H1 (cell line): ENCODE data around the gene CDK5. TPM values are rescaled to one million over a fixed set of nuclear protein-coding genes. Genes with fewer than 3 reads are reported as not detected.
A peak's percentile ranks its signal among the peaks of the same experiment; 100 is the strongest.

Experiments
- CTCF ChIA-PET: fragments of 300-600 bp; sonication (Branson Sonifier 250); formaldehyde crosslinking; loops from one replicate; lab custom pipeline; 2021; ENCODE audit not compliant: partially characterized antibody; lab: Charles Lee
- POLR2A ChIA-PET: fragments of 300-600 bp; sonication (Branson Sonifier 250); formaldehyde crosslinking; loops from one replicate; lab custom pipeline; 2021; ENCODE audit warnings: inconsistent platforms; ENCODE audit not compliant: partially characterized antibody; lab: Charles Lee
- DNase-seq, 2 experiments: peaks; one replicate each; pipeline versions ENCODE4 v3.0.0 to v3.0.0-alpha.2; 2010 to 2022; ENCODE audit warnings: low spot score in 2 of 2, low read depth in 1 of 2, mixed read lengths in 1 of 2
- FAIRE-seq: peaks from 2 replicates; lab custom pipeline; 2011; peaks lifted over from hg19 to GRCh38; lab: Jason Lieb, UNC
- H2AFZ ChIP-seq: 2 replicates; pipeline ENCODE4 v1.8.1; 2012; ENCODE audit warnings: low read length, inconsistent platforms
- H2AK5ac ChIP-seq: 2 replicates; pipeline ENCODE4 v1.6.1; 2013; ENCODE audit warnings: low read depth, low read length
- H2BK120ac ChIP-seq: replicated peaks from 2 replicates; pipeline ENCODE3; 2013; ENCODE audit warnings: low read depth, low read length, inconsistent platforms
- H2BK12ac ChIP-seq: 2 replicates; pipeline ENCODE4 v1.6.1; 2013; ENCODE audit warnings: low read depth, low read length
- H2BK15ac ChIP-seq: 2 replicates; pipeline ENCODE4 v1.6.1; 2013; ENCODE audit warnings: low read length
- H2BK20ac ChIP-seq: 2 replicates; pipeline ENCODE4 v1.6.1; 2013; ENCODE audit warnings: low read length
- H2BK5ac ChIP-seq: 2 replicates; pipeline ENCODE4 v1.6.1; 2013; ENCODE audit warnings: low read depth, low read length
- H3K14ac ChIP-seq: 2 replicates; pipeline ENCODE4 v1.6.1; 2013; ENCODE audit warnings: inconsistent platforms; ENCODE audit not compliant: insufficient read length
- H3K18ac ChIP-seq: 2 replicates; pipeline ENCODE4 v1.6.1; 2013; ENCODE audit warnings: low read length; ENCODE audit errors: extremely low read depth
- H3K23ac ChIP-seq: 2 replicates; pipeline ENCODE4 v1.6.1; 2013; ENCODE audit warnings: inconsistent platforms; ENCODE audit not compliant: insufficient read length
- H3K23me2 ChIP-seq: 2 replicates; pipeline ENCODE4 v1.6.1; 2013; ENCODE audit warnings: low read depth, low read length
- H3K27ac ChIP-seq: 2 replicates; pipeline ENCODE4 v1.6.1; 2011; ENCODE audit warnings: low read depth, low read length, inconsistent platforms
- H3K27me3 ChIP-seq, 4 experiments: replicated peaks in 1 of 4; 1 replicate in 1 of 4; 2 replicates in 3 of 4; pipeline versions ENCODE4 v1.6.1 to v1.8.1; 2011 to 2013; ENCODE audit warnings: low read length in 3 of 4, mild to moderate bottlenecking in 3 of 4, inconsistent platforms in 2 of 4, mixed read lengths in 2 of 4, moderate library complexity in 1 of 4; ENCODE audit not compliant: control insufficient read depth in 3 of 4, insufficient read depth in 3 of 4; ENCODE audit errors: extremely low read depth in 1 of 4
- H3K36me3 ChIP-seq, 4 experiments: 2 replicates each; pipeline versions ENCODE4 v1.6.1 to v1.8.1; 2011 to 2013; ENCODE audit warnings: mild to moderate bottlenecking in 4 of 4, low read length in 3 of 4, moderate library complexity in 2 of 4, control low read depth in 1 of 4, inconsistent platforms in 1 of 4; ENCODE audit not compliant: insufficient read depth in 4 of 4, control insufficient read depth in 2 of 4
- H3K4ac ChIP-seq: replicated peaks from 2 replicates; pipeline ENCODE3; 2013; ENCODE audit warnings: low read length, low read depth, mixed read lengths, inconsistent platforms; ENCODE audit not compliant: insufficient read length
- H3K4me1 ChIP-seq, 4 experiments: replicated peaks in 1 of 4; 1 replicate in 1 of 4; 2 replicates in 3 of 4; pipeline versions ENCODE4 v1.6.1 to v1.8.1; 2011 to 2013; ENCODE audit warnings: low read length in 3 of 4, inconsistent platforms in 2 of 4, mixed read lengths in 1 of 4; ENCODE audit not compliant: insufficient read depth in 4 of 4, control insufficient read depth in 3 of 4
- H3K4me2 ChIP-seq, 2 experiments: 2 replicates each; pipeline versions ENCODE4 v1.6.1 to v1.8.1; 2011 to 2013; ENCODE audit warnings: low read depth in 2 of 2, low read length in 2 of 2, control low read depth in 1 of 2, inconsistent platforms in 1 of 2, mild to moderate bottlenecking in 1 of 2; ENCODE audit not compliant: insufficient read depth in 1 of 2
- H3K4me3 ChIP-seq, 4 experiments: fragments of 200-600, 300-600 bp in 1 of 4; sonication (generic), shearing (Covaris generic), sonication (Bioruptor Twin) in 1 of 4; 2 replicates each; pipeline versions ENCODE4 v1.5.1 to v1.8.1; 2011 to 2016; ENCODE audit warnings: low read length in 4 of 4, low read depth in 3 of 4, control low read depth in 2 of 4, inconsistent platforms in 2 of 4, mild to moderate bottlenecking in 2 of 4, mixed read lengths in 1 of 4, moderate library complexity in 1 of 4; ENCODE audit not compliant: insufficient read depth in 2 of 4; ENCODE audit errors: extremely low read depth in 1 of 4
- H3K56ac ChIP-seq: replicated peaks from 2 replicates; pipeline ENCODE3; 2013; ENCODE audit warnings: low read depth, mild to moderate bottlenecking, mixed read lengths, low read length, inconsistent platforms; ENCODE audit not compliant: insufficient read length
- H3K79me1 ChIP-seq: 2 replicates; pipeline ENCODE4 v1.6.1; 2013; ENCODE audit warnings: low read depth, low read length, control low read depth
- H3K79me2 ChIP-seq, 2 experiments: 2 replicates each; pipeline versions ENCODE4 v1.6.1 to v1.8.1; 2012 to 2013; ENCODE audit warnings: low read length in 2 of 2, mild to moderate bottlenecking in 2 of 2, inconsistent platforms in 1 of 2; ENCODE audit not compliant: insufficient read depth in 2 of 2, control insufficient read depth in 1 of 2
- H3K9ac ChIP-seq, 4 experiments: replicated peaks in 1 of 4; 1 replicate in 1 of 4; 2 replicates in 3 of 4; pipeline versions ENCODE4 v1.6.1 to v1.8.1; 2011 to 2013; ENCODE audit warnings: low read depth in 3 of 4, low read length in 3 of 4, control low read depth in 2 of 4, mild to moderate bottlenecking in 2 of 4, moderate library complexity in 2 of 4, inconsistent platforms in 1 of 4; ENCODE audit errors: extremely low read depth in 1 of 4
- H3K9me3 ChIP-seq, 2 experiments: 2 replicates each; pipeline versions ENCODE4 v1.6.1 to v1.8.1; 2012 to 2013; ENCODE audit warnings: mild to moderate bottlenecking in 2 of 2, moderate library complexity in 2 of 2, control low read depth in 1 of 2, inconsistent platforms in 1 of 2, low read depth in 1 of 2, low read length in 1 of 2, mixed read lengths in 1 of 2; ENCODE audit not compliant: insufficient read depth in 2 of 2
- H4K20me1 ChIP-seq, 2 experiments: replicated peaks in 1 of 2; 2 replicates each; pipeline versions ENCODE3 to v1.8.1; 2011 to 2013; ENCODE audit warnings: inconsistent platforms in 2 of 2, low read length in 2 of 2, mild to moderate bottlenecking in 1 of 2; ENCODE audit not compliant: insufficient read depth in 2 of 2, control insufficient read depth in 1 of 2
- H4K5ac ChIP-seq: 2 replicates; pipeline ENCODE4 v1.6.1; 2013; ENCODE audit warnings: low read length, low read depth, mixed read lengths, inconsistent platforms; ENCODE audit not compliant: insufficient read length
- H4K8ac ChIP-seq: 2 replicates; pipeline ENCODE4 v1.8.0; 2013; ENCODE audit warnings: mild to moderate bottlenecking, moderate library complexity, low read length, inconsistent platforms; ENCODE audit not compliant: insufficient read depth; ENCODE audit errors: extremely low read depth
- H4K91ac ChIP-seq: replicated peaks from 2 replicates; pipeline ENCODE3; 2013; ENCODE audit warnings: low read length, mixed read lengths, inconsistent platforms; ENCODE audit not compliant: insufficient read length
- ASH2L ChIP-seq: fragments of 200-600, 300-600 bp; sonication (generic); IDR thresholded peaks from one replicate; pipeline ENCODE4 v1.7.1; 2017; ENCODE audit warnings: low read length
- BACH1 ChIP-seq: IDR thresholded peaks from 2 replicates; pipeline ENCODE4 v1.6.1; 2012; ENCODE audit warnings: low read length, improper control_type of control experiment
- BCL11A ChIP-seq, 2 experiments: IDR thresholded peaks; one replicate each; pipeline ENCODE4 v1.6.1; 2011; ENCODE audit warnings: low read depth in 2 of 2, low read length in 2 of 2, mild to moderate bottlenecking in 2 of 2
- CBX5 ChIP-seq: fragments of 300-800, 300-1000 bp; sonication (generic); IDR thresholded peaks from 2 replicates; pipeline ENCODE4 v1.7.1; 2016; ENCODE audit warnings: antibody characterized with exemption, low read length, low read depth
- CREB1 ChIP-seq: IDR thresholded peaks from 2 replicates; pipeline ENCODE4 v1.6.1; 2012; ENCODE audit warnings: inconsistent platforms
- NANOG ChIP-seq: IDR thresholded peaks from 2 replicates; pipeline ENCODE4 v1.6.1; 2011; ENCODE audit warnings: low read length, low read depth, mild to moderate bottlenecking, inconsistent platforms; ENCODE audit not compliant: insufficient read depth, poor library complexity, severe bottlenecking
- TEAD4 ChIP-seq: IDR thresholded peaks from 2 replicates; pipeline ENCODE4 v1.6.1; 2012; ENCODE audit warnings: low read depth, low read length, inconsistent platforms, mixed read lengths
- WGBS, 2 experiments: shearing (Covaris generic) in 1 of 2; methylation state at CpG; one replicate each; pipeline versions ENCODE4 v1.1.6 to v1.1.7; 2013 to 2015; ENCODE audit warnings: low lambda C conversion rate in 2 of 2, mixed read lengths in 2 of 2, inconsistent platforms in 1 of 2, low coverage in 1 of 2, missing lambda C conversion rate in 1 of 2; ENCODE audit not compliant: insufficient replicate concordance in 2 of 2, insufficient coverage in 1 of 2, insufficient read length in 1 of 2; ENCODE audit errors: extremely low coverage in 1 of 2, missing lambda C conversion rate in 1 of 2; 5-methylcytosine and 5-hydroxymethylcytosine counted together
- polyA plus RNA-seq, 7 experiments: library from polyadenylated mRNA; depleted of rRNA in 3 of 7; stranded (reverse) in 5 of 7; unstranded in 2 of 7; fragments of >200 nt in 5 of 7; fragments of 200-250 nt in 2 of 7; gene quantifications; 1 replicate in 5 of 7; 2 replicates in 1 of 7; 4 replicates in 1 of 7; pipeline versions ENCODE4 v1.2.1 to v1.2.3, GENCODE V29; 2011 to 2013; ENCODE audit warnings: missing spikeins in 2 of 7, mixed read lengths in 2 of 7
- total RNA-seq: library from RNA; stranded (reverse); fragmentation: NEBNext Ultra II Directional; extraction: Animal tissue kit (Norgen Biotek cat#: 25700); gene quantifications from 2 replicates; pipeline ENCODE4 v1.2.1, GENCODE V29; 2021
- TF ChIP-seq, protein P1 (sequence below): IDR thresholded peaks from 2 replicates; pipeline ENCODE4 v1.6.1; 2012; ENCODE audit warnings: inconsistent platforms
- TF ChIP-seq, protein P2 (sequence below): IDR thresholded peaks from 2 replicates; pipeline ENCODE4 v1.6.1; 2011; ENCODE audit warnings: low read length, improper control_type of control experiment

The CDK5 gene
- total and polyA plus RNA-seq, 2 of the 8 experiments (the other 6 are each of a cell fraction or from before 2014, with no cell fraction given) = 22.8 to 37.2 TPM

DNA sequence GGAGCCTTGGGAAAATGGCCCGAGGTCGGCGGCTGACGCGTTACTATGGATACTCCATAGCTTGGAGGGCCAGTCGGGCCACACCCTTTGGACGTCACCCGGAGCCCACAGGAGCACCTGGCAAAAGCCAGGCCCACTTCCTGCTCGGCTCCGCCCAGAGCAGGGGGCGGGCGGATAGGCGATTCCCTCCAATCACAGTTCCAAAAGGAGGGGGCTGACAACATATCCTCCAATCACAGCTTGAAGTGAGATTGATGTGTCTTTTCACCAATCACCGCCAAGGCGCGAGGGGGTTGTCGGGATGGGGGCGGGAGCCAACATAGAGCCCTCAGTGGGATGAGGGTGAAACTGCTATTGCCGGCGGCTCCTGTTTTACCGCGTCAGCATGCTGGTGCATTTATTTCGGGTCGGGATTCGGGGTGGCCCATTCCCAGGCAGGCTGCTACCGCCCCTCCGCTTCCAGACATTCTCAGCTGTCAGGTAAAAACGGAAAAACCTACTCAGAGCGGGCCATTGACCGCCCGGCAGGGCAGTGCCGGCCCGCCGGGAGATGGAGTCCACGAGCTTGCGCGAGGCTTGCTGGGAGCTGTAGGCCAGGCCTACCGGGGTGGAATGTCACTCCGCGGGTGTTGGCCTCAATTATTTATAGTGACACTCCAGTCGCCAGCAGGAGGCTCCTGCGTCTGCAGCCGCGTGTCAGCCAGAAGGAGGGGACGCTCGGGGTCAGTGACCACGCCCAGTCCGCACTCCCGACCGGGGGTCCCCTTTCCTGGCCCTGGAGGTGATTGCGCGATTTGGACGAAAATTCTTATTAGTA is 29.4 kb downstream of the CDK5 start, which contains the start of gene ABCB8:
ABCB8 (plus strand) TSS at position 320 of the 817 bp plus-strand sequence; CDS start at position 386, 66 bp downstream.
- Histone ChIP-seq H3K4ac (no peak within 1 kb of the TSS), H3K79me1 (no peaks in the 10 kb centered on the region; the same call in 1 of the 2 replicates), H2BK12ac (peak within 1 kb of the TSS; percentile 50; the same call in 1 of the 2 replicates), H3K79me2 (no peaks in the 10 kb centered on the region), H2BK20ac (no peak within 1 kb of the TSS), H2BK15ac (no peak within 1 kb of the TSS; the same call in 1 of the 2 replicates), H3K4me2 (peak within 1 kb of the TSS; percentile 75 to 90), H2AFZ (peak within 1 kb of the TSS; percentile 71; the same call in 1 of the 2 replicates), H4K91ac (no peak within 1 kb of the TSS), H3K23ac (no peak within 1 kb of the TSS), H3K27me3 (peaks cover 0 to 4% (median 0%) of the 10 kb centered on the region in 4 experiments; a peak in 2 of 7 replicates), H3K4me3 (peak within 1 kb of the TSS; percentile 66 to 97 (median 80)), H3K9ac (peak within 1 kb of the TSS in 3 of 4 experiments; percentile 12 to 45 (median 32); a peak in 4 of 7 replicates), H3K9me3 (no peaks in the 10 kb centered on the region), H3K23me2 (peaks cover 3% of the 10 kb centered on the region; the same call in 1 of the 2 replicates), H2BK120ac (no peak within 1 kb of the TSS), H3K18ac (peak within 1 kb of the TSS; percentile 75; the same call in 1 of the 2 replicates), H3K56ac (peak within 1 kb of the TSS; percentile 78), H4K8ac (peak within 1 kb of the TSS; percentile 7; the same call in 1 of the 2 replicates), H3K4me1 (peaks cover 0 to 4% (median 2%) of the 10 kb centered on the region in 4 experiments; a peak in 2 of 7 replicates), H3K36me3 (no peaks in the 10 kb centered on the region), H2BK5ac (no peak within 1 kb of the TSS), H4K5ac (no peak within 1 kb of the TSS), H2AK5ac (0 out of 2 replicates have a peak within 1 kb of the TSS, but pooled peaks have one; percentile 39), H4K20me1 (peaks cover 0 to 2% of the 10 kb centered on the region in 2 experiments), H3K14ac (no peak within 1 kb of the TSS), H3K27ac (peak within 1 kb of the TSS; percentile 15; the same call in 1 of the 2 replicates)
- 2% methylated on average over 51 of the region's 53 CpGs; no CpG with 5 or more reads in 1 of the 2 experiments for WGBS, 2 experiments
- FAIRE-seq = peak; percentile 57
- ChIA-PET POLR2A (interaction anchor here (0.6 to 3.2 kb wide), 12 partner anchors 10 to 1962 kb away, joined by 3 to 18 read pairs (median 4); partner anchors contain the start of gene CDK5), CTCF (interaction anchor here (0.7 to 2.7 kb wide), 17 partner anchors 9 to 83 kb away, joined by 3 to 24 read pairs (median 3); partner anchors contain the start of gene CDK5)
- peak; percentile 99 for DNase-seq
- TF ChIP-seq CBX5 (no peak), ASH2L (peak; percentile 32), CREB1 (peak; percentile 75), BACH1 (peak; percentile 6; the same call in 1 of the 2 replicates), NANOG (peak; percentile 37), TEAD4 (peak; percentile 88), BCL11A (IDR thresholded peaks at IDR 0.05; ENCODE audit: low read depth in 2 of 2, low read length in 2 of 2) (no peak)
- TF ChIP-seq, protein P1, sequence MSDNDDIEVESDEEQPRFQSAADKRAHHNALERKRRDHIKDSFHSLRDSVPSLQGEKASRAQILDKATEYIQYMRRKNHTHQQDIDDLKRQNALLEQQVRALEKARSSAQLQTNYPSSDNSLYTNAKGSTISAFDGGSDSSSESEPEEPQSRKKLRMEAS = peak; percentile 83
- TF ChIP-seq, protein P2, sequence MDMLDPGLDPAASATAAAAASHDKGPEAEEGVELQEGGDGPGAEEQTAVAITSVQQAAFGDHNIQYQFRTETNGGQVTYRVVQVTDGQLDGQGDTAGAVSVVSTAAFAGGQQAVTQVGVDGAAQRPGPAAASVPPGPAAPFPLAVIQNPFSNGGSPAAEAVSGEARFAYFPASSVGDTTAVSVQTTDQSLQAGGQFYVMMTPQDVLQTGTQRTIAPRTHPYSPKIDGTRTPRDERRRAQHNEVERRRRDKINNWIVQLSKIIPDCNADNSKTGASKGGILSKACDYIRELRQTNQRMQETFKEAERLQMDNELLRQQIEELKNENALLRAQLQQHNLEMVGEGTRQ = no peak
